ENCODE measurements around the gene RNASE8.

The RNASE8 gene

GRCh38 chr14:21074398-21075272 lies 17.0 kb downstream of the RNASE8 start:
- TF ChIP-seq CTCF (IDR thresholded peaks at IDR 0.05), result no peak

GRCh38 chr14:21075719-21076437 lies 18.3 kb downstream of the RNASE8 start:
- TF ChIP-seq CTCF (IDR thresholded peaks at IDR 0.05), result no peak

DNA sequence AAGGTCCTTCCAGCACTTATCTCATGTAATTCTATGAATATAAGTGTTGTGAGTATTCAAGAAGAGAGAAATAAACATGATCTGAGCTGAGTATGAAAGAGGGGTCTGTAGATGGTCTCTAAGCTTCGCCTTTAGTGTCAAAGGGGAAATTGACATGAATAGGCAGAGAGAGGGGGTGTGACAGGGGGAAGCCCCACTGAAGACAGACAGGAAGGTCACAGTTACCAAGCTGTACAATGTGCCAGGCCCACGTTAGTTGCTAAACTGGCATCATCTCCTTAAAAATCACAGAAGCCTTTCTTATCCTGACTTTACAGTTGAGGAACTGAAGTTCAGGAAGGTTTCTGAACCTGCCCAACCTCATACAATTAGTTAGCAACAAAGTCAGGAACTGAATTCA lies 20.1 kb downstream of the RNASE8 start:
- no peak for TF ChIP-seq CTCF (IDR thresholded peaks at IDR 0.05)

DNA sequence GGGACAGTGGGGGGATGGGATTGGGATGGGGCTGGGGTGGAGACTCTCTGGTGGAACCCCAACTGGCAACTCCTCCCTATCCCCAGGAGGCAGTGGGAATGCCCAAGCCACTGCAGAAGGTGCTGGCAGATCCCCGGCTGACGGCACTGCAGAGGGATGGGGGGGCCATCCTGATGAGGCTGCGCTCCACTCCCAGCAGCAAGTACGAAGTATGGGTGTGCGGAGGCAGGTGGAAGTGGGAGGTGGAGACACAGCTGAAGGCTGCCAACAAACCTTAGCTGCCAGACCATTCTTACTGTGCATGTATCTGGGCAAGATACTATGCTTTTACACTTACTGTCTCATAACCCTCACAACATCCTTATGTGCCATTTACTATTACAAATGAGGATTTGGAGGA lies 20.7 kb downstream of the RNASE8 start:
- TF ChIP-seq CTCF (IDR thresholded peaks at IDR 0.05), result no peak

- TF ChIP-seq CTCF (IDR thresholded peaks at IDR 0.05), result no peak
These were observed 21.1 kb downstream of the RNASE8 start for GRCh38 chr14:21078726-21079125.

GRCh38 chr14:21081521-21082142 lies 24.0 kb downstream of the RNASE8 start:
- TF ChIP-seq CTCF (IDR thresholded peaks at IDR 0.05), result no peak

DNA sequence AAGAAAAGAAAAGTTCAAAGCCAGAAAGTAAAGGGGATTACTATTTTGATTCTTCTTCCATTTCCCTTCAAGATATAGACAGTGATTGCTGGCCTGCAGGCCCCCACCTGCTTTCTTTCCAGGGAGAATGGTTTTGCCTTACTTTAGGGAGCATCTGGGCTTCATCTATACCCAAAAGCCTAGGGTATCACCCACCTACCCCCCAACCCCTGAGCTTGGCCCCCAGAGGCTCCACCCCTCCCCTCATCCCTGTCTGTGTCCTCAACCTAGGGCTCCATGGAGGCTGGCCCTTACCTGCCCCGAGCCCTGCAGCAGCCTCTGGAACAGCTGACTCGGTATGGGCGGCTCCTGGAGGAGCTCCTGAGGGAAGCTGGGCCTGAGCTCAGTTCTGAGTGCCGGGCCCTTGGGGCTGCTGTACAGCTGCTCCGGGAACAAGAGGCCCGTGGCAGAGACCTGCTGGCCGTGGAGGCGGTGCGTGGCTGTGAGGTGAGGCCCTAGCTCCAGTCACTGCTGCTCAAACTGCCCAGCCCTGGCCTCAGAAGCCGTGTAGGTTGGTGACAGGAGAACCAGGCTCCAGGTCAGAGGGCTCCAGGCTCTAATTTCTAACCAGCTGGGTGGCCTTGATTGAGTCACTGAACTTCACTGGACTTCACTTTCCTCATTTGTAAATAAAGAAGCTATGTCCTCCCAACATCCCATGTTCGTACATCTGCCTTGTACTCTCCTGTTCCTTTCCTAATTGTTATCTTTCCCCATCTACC lies 26.1 kb downstream of the RNASE8 start:
- TF ChIP-seq CTCF (IDR thresholded peaks at IDR 0.05), result no peak

Measured in LNCAP (cell line).